K562 (cell line): ENCODE data around the gene SIRT2. TPM values are rescaled to one million over a fixed set of nuclear protein-coding genes. Genes with fewer than 3 reads are reported as not detected.
A peak's percentile ranks its signal among the peaks of the same experiment; 100 is the strongest.

Experiments
- ASH1L ChIP-seq: fragments of 450-650 bp; IDR thresholded peaks from 2 replicates; pipeline ENCODE4 v1.6.1; 2018; ENCODE audit warnings: borderline replicate concordance, mild to moderate bottlenecking, low read depth; ENCODE audit not compliant: partially characterized antibody
- BRF1 ChIP-seq: IDR thresholded peaks from 3 replicates; pipeline ENCODE4 v1.6.1; 2011; ENCODE audit warnings: borderline replicate concordance, mild to moderate bottlenecking; ENCODE audit not compliant: insufficient read length; ENCODE audit errors: extremely low read depth
- E2F3 ChIP-seq: fragments of 250-450 bp; sonication (Bioruptor Pico); IDR thresholded peaks from 2 replicates; pipeline ENCODE4 v1.4.0; 2020; ENCODE audit warnings: mild to moderate bottlenecking
- ERF ChIP-seq: fragments of 450-650 bp; formaldehyde crosslinking; IDR thresholded peaks from 2 replicates; pipeline ENCODE4 v1.4.0; 2020; ENCODE audit warnings: mild to moderate bottlenecking, mixed read lengths
- ESRRB ChIP-seq: fragments of 250-450 bp; sonication (Bioruptor Pico); IDR thresholded peaks from 2 replicates; pipeline ENCODE4 v1.5.0; 2020; ENCODE audit warnings: mild to moderate bottlenecking, moderate library complexity, borderline replicate concordance
- GATAD2A ChIP-seq: fragments of 450-650 bp; IDR thresholded peaks from 2 replicates; pipeline ENCODE4 v1.6.1; 2017
- HSF4 ChIP-seq: fragments of 250-450 bp; sonication (Bioruptor Pico); IDR thresholded peaks from 2 replicates; pipeline ENCODE4 v2.1.2; 2022; ENCODE audit warnings: mild to moderate bottlenecking, moderate library complexity, borderline replicate concordance
- JUNB ChIP-seq: fragments of 450-650 bp; formaldehyde crosslinking; conservative IDR thresholded peaks from 2 replicates; pipeline ENCODE4 v1.4.0; 2020; ENCODE audit warnings: mild to moderate bottlenecking
- NR1H2 ChIP-seq: sonication (generic); formaldehyde crosslinking; IDR thresholded peaks from 2 replicates; pipeline ENCODE4 v1.4.0; 2020; ENCODE audit warnings: mild to moderate bottlenecking, missing genetic modification reagents
- ZNF217 ChIP-seq: sonication (generic); formaldehyde crosslinking; IDR thresholded peaks from 2 replicates; pipeline ENCODE4 v1.8.0; 2022; ENCODE audit warnings: mild to moderate bottlenecking, missing genetic modification reagents
- ZNF778 ChIP-seq: fragments of 450-650 bp; formaldehyde crosslinking; IDR thresholded peaks from 2 replicates; pipeline ENCODE4 v1.4.0; 2020; ENCODE audit warnings: mild to moderate bottlenecking, moderate library complexity
- polyA plus RNA-seq, 8 experiments: library from polyadenylated mRNA; depleted of rRNA in 4 of 8; stranded (reverse) in 5 of 8; unstranded in 3 of 8; fragments of >200 nt; fragmentation: Nextera tagmentation in 2 of 8; fragmentation: Illumina TruSeq in 1 of 8; extraction: Ambion mirVana in 2 of 8; extraction: Trizol in 1 of 8; gene quantifications; 2 replicates each; pipeline versions ENCODE4 v1.2.1 to v1.2.3, GENCODE V29; 2011 to 2014; ENCODE audit warnings: inconsistent platforms in 1 of 8, missing spikeins in 1 of 8
- total RNA-seq, 7 experiments: library from RNA; depleted of rRNA in 6 of 7; stranded (reverse); fragments of >200 nt in 6 of 7; fragmentation: Illumina TruSeq in 2 of 7; extraction: Trizol in 2 of 7; gene quantifications; 2 replicates each; pipeline versions ENCODE4 v1.2.1 to v1.2.3, GENCODE V29; 2011 to 2021; ENCODE audit warnings: low replicate concordance in 1 of 7
- TF ChIP-seq, protein P1 (sequence below): fragments of 200-600 bp; sonication (generic); IDR thresholded peaks from one replicate; pipeline ENCODE4 v1.6.1; 2012; ENCODE audit warnings: mild to moderate bottlenecking, low read depth, low read length, inconsistent platforms
- TF ChIP-seq, protein P2 (sequence below): sonication (generic); formaldehyde crosslinking; IDR thresholded peaks from 2 replicates; pipeline ENCODE4 v1.8.0; 2022; ENCODE audit warnings: mild to moderate bottlenecking, low read depth, missing genetic modification reagents
- TF ChIP-seq, protein P3 (sequence below): sonication (generic); formaldehyde crosslinking; IDR thresholded peaks from 2 replicates; pipeline ENCODE4 v1.8.0; 2022; ENCODE audit warnings: missing genetic modification reagents, mild to moderate bottlenecking, borderline replicate concordance

SIRT2 gene
- total and polyA plus RNA-seq, 9 of the 15 experiments (the other 6 are each of a cell fraction or from before 2014, with no cell fraction given) = 2.3 to 35.2 (median 22.9) TPM

DNA sequence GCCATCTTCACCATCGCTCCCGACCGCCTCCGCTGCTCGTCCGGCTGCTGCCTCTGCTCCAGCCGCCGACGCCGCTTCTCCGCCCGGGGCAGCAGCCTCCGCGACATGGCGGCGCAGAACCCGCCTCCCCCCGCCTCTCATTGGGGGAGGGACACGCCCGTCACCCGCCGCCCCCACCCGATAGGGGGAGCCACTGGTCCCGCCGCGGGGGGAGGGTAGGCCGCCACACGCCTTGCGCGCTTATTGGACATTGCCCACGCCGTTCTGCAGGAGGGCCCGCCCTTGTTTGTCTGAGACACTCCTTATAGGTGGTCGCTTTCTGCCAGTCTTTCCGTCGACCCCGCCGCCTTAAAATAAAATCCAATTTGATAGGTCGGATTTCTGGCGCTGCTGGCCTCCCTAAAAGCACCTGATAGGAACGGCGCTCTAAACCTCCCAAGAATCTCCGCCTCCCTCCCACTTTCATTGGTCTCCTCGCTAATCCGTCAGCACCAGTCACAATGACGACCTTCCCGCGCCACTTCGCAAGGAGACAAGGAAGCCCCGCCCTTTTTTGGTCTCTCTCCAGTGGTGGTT, 49.5 kb downstream of the SIRT2 start, which contains the start of gene HNRNPL (continued):
- TF ChIP-seq, protein P1, sequence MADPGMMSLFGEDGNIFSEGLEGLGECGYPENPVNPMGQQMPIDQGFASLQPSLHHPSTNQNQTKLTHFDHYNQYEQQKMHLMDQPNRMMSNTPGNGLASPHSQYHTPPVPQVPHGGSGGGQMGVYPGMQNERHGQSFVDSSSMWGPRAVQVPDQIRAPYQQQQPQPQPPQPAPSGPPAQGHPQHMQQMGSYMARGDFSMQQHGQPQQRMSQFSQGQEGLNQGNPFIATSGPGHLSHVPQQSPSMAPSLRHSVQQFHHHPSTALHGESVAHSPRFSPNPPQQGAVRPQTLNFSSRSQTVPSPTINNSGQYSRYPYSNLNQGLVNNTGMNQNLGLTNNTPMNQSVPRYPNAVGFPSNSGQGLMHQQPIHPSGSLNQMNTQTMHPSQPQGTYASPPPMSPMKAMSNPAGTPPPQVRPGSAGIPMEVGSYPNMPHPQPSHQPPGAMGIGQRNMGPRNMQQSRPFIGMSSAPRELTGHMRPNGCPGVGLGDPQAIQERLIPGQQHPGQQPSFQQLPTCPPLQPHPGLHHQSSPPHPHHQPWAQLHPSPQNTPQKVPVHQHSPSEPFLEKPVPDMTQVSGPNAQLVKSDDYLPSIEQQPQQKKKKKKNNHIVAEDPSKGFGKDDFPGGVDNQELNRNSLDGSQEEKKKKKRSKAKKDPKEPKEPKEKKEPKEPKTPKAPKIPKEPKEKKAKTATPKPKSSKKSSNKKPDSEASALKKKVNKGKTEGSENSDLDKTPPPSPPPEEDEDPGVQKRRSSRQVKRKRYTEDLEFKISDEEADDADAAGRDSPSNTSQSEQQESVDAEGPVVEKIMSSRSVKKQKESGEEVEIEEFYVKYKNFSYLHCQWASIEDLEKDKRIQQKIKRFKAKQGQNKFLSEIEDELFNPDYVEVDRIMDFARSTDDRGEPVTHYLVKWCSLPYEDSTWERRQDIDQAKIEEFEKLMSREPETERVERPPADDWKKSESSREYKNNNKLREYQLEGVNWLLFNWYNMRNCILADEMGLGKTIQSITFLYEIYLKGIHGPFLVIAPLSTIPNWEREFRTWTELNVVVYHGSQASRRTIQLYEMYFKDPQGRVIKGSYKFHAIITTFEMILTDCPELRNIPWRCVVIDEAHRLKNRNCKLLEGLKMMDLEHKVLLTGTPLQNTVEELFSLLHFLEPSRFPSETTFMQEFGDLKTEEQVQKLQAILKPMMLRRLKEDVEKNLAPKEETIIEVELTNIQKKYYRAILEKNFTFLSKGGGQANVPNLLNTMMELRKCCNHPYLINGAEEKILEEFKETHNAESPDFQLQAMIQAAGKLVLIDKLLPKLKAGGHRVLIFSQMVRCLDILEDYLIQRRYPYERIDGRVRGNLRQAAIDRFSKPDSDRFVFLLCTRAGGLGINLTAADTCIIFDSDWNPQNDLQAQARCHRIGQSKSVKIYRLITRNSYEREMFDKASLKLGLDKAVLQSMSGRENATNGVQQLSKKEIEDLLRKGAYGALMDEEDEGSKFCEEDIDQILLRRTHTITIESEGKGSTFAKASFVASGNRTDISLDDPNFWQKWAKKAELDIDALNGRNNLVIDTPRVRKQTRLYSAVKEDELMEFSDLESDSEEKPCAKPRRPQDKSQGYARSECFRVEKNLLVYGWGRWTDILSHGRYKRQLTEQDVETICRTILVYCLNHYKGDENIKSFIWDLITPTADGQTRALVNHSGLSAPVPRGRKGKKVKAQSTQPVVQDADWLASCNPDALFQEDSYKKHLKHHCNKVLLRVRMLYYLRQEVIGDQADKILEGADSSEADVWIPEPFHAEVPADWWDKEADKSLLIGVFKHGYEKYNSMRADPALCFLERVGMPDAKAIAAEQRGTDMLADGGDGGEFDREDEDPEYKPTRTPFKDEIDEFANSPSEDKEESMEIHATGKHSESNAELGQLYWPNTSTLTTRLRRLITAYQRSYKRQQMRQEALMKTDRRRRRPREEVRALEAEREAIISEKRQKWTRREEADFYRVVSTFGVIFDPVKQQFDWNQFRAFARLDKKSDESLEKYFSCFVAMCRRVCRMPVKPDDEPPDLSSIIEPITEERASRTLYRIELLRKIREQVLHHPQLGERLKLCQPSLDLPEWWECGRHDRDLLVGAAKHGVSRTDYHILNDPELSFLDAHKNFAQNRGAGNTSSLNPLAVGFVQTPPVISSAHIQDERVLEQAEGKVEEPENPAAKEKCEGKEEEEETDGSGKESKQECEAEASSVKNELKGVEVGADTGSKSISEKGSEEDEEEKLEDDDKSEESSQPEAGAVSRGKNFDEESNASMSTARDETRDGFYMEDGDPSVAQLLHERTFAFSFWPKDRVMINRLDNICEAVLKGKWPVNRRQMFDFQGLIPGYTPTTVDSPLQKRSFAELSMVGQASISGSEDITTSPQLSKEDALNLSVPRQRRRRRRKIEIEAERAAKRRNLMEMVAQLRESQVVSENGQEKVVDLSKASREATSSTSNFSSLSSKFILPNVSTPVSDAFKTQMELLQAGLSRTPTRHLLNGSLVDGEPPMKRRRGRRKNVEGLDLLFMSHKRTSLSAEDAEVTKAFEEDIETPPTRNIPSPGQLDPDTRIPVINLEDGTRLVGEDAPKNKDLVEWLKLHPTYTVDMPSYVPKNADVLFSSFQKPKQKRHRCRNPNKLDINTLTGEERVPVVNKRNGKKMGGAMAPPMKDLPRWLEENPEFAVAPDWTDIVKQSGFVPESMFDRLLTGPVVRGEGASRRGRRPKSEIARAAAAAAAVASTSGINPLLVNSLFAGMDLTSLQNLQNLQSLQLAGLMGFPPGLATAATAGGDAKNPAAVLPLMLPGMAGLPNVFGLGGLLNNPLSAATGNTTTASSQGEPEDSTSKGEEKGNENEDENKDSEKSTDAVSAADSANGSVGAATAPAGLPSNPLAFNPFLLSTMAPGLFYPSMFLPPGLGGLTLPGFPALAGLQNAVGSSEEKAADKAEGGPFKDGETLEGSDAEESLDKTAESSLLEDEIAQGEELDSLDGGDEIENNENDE = no peak
- TF ChIP-seq ZNF778 (CRISPR knock-in tag) (no peak), JUNB (CRISPR knock-in tag) (no peak), GATAD2A (no peak), BRF1 (no peak), ESRRB (CRISPR knock-in tag) (no peak), HSF4 (CRISPR knock-in tag) (no peak), ERF (no peak), NR1H2 (CRISPR knock-in tag) (no peak), E2F3 (CRISPR knock-in tag) (no peak), ASH1L (peak; percentile 98), ZNF217 (CRISPR knock-in tag) (no peak)
- TF ChIP-seq, protein P2, sequence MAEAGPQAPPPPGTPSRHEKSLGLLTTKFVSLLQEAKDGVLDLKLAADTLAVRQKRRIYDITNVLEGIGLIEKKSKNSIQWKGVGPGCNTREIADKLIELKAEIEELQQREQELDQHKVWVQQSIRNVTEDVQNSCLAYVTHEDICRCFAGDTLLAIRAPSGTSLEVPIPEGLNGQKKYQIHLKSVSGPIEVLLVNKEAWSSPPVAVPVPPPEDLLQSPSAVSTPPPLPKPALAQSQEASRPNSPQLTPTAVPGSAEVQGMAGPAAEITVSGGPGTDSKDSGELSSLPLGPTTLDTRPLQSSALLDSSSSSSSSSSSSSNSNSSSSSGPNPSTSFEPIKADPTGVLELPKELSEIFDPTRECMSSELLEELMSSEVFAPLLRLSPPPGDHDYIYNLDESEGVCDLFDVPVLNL (CRISPR knock-in tag) = peak; percentile 34; the same call in 1 of the 2 replicates
- TF ChIP-seq, protein P3, sequence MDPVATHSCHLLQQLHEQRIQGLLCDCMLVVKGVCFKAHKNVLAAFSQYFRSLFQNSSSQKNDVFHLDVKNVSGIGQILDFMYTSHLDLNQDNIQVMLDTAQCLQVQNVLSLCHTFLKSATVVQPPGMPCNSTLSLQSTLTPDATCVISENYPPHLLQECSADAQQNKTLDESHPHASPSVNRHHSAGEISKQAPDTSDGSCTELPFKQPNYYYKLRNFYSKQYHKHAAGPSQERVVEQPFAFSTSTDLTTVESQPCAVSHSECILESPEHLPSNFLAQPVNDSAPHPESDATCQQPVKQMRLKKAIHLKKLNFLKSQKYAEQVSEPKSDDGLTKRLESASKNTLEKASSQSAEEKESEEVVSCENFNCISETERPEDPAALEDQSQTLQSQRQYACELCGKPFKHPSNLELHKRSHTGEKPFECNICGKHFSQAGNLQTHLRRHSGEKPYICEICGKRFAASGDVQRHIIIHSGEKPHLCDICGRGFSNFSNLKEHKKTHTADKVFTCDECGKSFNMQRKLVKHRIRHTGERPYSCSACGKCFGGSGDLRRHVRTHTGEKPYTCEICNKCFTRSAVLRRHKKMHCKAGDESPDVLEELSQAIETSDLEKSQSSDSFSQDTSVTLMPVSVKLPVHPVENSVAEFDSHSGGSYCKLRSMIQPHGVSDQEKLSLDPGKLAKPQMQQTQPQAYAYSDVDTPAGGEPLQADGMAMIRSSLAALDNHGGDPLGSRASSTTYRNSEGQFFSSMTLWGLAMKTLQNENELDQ (CRISPR knock-in tag) = no peak
